Measurements from ENCODE around the gene PCSK5.

Gene PCSK5

DNA sequence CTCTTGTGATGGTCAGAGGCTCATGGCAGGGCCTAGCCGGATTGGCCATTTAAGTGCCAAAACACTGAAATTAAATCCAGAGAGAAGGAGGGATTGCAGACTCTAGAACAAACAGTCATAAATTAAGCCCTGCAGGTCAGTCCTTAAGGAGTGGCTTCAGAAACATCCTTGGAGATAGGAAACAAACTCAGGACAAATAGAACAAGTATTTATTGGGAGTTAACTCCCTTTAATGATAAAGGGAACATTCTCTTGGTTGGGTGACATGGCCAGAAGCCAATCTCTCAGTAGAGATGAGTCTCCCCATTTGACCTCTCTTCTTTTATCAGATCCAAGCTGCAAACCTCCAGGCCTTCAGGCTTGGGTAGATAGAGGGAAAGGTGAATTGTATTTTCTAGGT, 17.4 kb downstream of the PCSK5 start:
- Histone ChIP-seq H3K4me1 (ENCODE audit: insufficient read depth, insufficient read length) (no peaks in the 10 kb centered on the region), H3K27me3 (ENCODE audit: insufficient read depth, insufficient read length) (no peaks in the 10 kb centered on the region), H3K36me3 (ENCODE audit: insufficient read depth, insufficient read length, low read length) (no peaks in the 10 kb centered on the region), H3K4me3 (ENCODE audit: insufficient read length, low read depth) (no peak overlapping the region), H3K9ac (ENCODE audit: insufficient read length, low read depth) (no peak overlapping the region), H3K9me3 (ENCODE audit: insufficient read depth, low read length) (no peaks in the 10 kb centered on the region)
- no peak for DNase-seq (ENCODE audit: low read depth, low spot score)
- TF ChIP-seq YY1 (IDR thresholded peaks at IDR 0.05; ENCODE audit: insufficient read depth, insufficient read length) = no peak
- TF ChIP-seq ZNF274 (IDR thresholded peaks at IDR 0.05; ENCODE audit: low read depth, low read length) = no peak
- TF ChIP-seq SUZ12 (IDR thresholded peaks at IDR 0.05; ENCODE audit: extremely low read depth, insufficient read depth, insufficient read length) = no peak

DNA sequence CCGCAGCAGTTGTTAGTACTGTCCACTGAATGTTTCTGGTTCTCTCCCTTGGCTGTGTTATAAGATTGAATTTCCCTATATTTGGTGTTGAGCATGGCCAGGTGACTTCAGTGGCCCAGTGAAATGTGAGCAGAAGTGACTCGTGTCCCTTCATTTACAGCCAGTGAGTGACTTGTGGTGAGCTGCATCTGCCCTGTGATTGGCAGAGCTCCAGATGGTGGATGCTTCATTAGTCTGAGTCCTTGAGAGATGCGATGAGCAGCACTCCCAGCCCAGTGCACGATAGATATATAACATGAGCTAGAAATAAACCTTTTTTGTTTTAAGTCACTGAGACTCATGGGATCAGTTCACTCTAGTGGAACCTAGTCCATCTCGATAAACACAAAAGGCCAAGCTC, 19.3 kb downstream of the PCSK5 start:
- TF ChIP-seq YY1 (IDR thresholded peaks at IDR 0.05; ENCODE audit: insufficient read depth, insufficient read length) (no peak), ZNF274 (IDR thresholded peaks at IDR 0.05; ENCODE audit: low read depth, low read length) (no peak)
- no peak overlapping the region for H3K9ac ChIP-seq (ENCODE audit: insufficient read length, low read depth)
- no peak overlapping the region for H3K4me3 ChIP-seq (ENCODE audit: insufficient read length, low read depth)
- no peaks in the 10 kb centered on the region for H3K36me3 ChIP-seq (ENCODE audit: insufficient read depth, insufficient read length, low read length)
- no peak for DNase-seq (ENCODE audit: low read depth, low spot score)
- H3K4me1 ChIP-seq (ENCODE audit: insufficient read depth, insufficient read length) = no peaks in the 10 kb centered on the region
- H3K27me3 ChIP-seq (ENCODE audit: insufficient read depth, insufficient read length) = no peaks in the 10 kb centered on the region
- no peaks in the 10 kb centered on the region for H3K9me3 ChIP-seq (ENCODE audit: insufficient read depth, low read length)

DNA sequence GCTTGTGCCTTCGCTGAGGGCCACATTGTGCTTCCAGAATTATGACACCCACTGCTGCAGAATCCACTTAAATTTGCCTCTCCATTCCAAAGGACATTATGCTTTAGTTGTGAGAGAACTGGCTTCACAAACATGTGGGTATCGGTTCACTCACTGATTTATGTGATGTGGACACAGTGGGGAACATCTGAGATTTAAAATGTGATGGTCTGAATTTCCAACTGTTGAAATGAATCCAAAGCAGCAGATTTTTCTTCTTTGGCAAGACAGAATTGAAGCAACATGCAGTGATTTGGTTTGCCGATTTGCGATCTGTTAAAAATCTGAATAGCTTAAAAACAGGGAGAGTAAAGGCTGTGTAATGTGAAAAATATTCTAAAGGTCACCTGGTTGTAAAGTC, 20.3 kb downstream of the PCSK5 start:
- TF ChIP-seq YY1 (IDR thresholded peaks at IDR 0.05; ENCODE audit: insufficient read depth, insufficient read length) (no peak), SUZ12 (IDR thresholded peaks at IDR 0.05; ENCODE audit: extremely low read depth, insufficient read depth, insufficient read length) (no peak), ZNF274 (IDR thresholded peaks at IDR 0.05; ENCODE audit: low read depth, low read length) (no peak)
- Histone ChIP-seq H3K9me3 (ENCODE audit: insufficient read depth, low read length) (no peaks in the 10 kb centered on the region), H3K4me1 (ENCODE audit: insufficient read depth, insufficient read length) (no peaks in the 10 kb centered on the region), H3K27me3 (ENCODE audit: insufficient read depth, insufficient read length) (no peaks in the 10 kb centered on the region), H3K4me3 (ENCODE audit: insufficient read length, low read depth) (no peak overlapping the region), H3K9ac (ENCODE audit: insufficient read length, low read depth) (no peak overlapping the region), H3K36me3 (ENCODE audit: insufficient read depth, insufficient read length, low read length) (no peaks in the 10 kb centered on the region)
- DNase-seq (ENCODE audit: low read depth, low spot score) = no peak

DNA sequence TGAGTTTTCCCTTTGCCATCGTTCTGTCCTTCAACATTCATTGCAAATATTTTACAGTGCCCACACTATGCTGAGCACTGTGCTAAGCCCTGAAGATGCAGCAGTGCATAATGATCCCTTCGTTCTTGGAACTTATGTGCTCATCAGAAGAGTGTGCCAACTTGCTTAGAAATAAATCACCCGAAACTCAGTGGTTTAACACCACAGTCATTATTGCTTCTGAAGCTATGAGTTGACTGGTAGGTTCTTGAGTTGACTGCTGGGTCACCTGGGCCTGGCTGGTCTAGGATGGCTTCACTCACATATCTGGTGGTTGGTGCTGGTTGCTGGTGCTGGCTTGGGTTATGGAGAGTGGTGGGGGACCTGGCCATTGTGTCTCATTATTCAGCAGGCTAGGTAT, 20.9 kb downstream of the PCSK5 start:
- no peak for TF ChIP-seq YY1 (IDR thresholded peaks at IDR 0.05; ENCODE audit: insufficient read depth, insufficient read length)
- no peak for TF ChIP-seq ZNF274 (IDR thresholded peaks at IDR 0.05; ENCODE audit: low read depth, low read length)
- no peak for TF ChIP-seq SUZ12 (IDR thresholded peaks at IDR 0.05; ENCODE audit: extremely low read depth, insufficient read depth, insufficient read length)

DNA sequence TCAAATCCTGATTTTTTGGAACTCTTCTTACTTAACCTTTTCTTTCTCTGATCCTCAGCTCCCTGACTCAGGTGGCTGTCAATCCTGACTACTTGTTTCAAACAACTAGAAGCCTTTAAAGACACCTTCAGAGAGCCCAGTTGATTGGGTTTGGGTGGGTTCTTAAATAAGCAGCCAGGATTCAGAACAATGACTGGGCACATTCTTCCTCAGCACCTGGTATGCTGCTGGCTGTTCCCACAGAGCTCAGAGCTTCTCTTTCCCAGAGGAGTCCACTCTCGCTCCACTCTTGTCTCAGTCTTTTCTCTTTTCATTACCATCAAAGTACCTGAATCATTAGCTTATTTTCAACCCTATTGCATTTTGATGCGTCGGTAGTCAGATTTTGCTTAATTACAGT, 22.5 kb downstream of the PCSK5 start:
- Histone ChIP-seq H3K4me1 (ENCODE audit: insufficient read depth, insufficient read length) (no peaks in the 10 kb centered on the region), H3K9me3 (ENCODE audit: insufficient read depth, low read length) (no peaks in the 10 kb centered on the region), H3K27me3 (ENCODE audit: insufficient read depth, insufficient read length) (no peaks in the 10 kb centered on the region), H3K36me3 (ENCODE audit: insufficient read depth, insufficient read length, low read length) (no peaks in the 10 kb centered on the region), H3K9ac (ENCODE audit: insufficient read length, low read depth) (no peak overlapping the region), H3K4me3 (ENCODE audit: insufficient read length, low read depth) (no peak overlapping the region)
- DNase-seq (ENCODE audit: low read depth, low spot score) = no peak
- TF ChIP-seq SUZ12 (IDR thresholded peaks at IDR 0.05; ENCODE audit: extremely low read depth, insufficient read depth, insufficient read length) (no peak), YY1 (IDR thresholded peaks at IDR 0.05; ENCODE audit: insufficient read depth, insufficient read length) (no peak), ZNF274 (IDR thresholded peaks at IDR 0.05; ENCODE audit: low read depth, low read length) (no peak)

More for the DNA sequence above, 20.9 kb downstream of the PCSK5 start:
- Histone ChIP-seq H3K9ac (ENCODE audit: insufficient read length, low read depth) (no peak overlapping the region), H3K36me3 (ENCODE audit: insufficient read depth, insufficient read length, low read length) (no peaks in the 10 kb centered on the region), H3K27me3 (ENCODE audit: insufficient read depth, insufficient read length) (no peaks in the 10 kb centered on the region), H3K4me3 (ENCODE audit: insufficient read length, low read depth) (no peak overlapping the region), H3K9me3 (ENCODE audit: insufficient read depth, low read length) (no peaks in the 10 kb centered on the region), H3K4me1 (ENCODE audit: insufficient read depth, insufficient read length) (no peaks in the 10 kb centered on the region)
- no peak for DNase-seq (ENCODE audit: low read depth, low spot score)

DNA sequence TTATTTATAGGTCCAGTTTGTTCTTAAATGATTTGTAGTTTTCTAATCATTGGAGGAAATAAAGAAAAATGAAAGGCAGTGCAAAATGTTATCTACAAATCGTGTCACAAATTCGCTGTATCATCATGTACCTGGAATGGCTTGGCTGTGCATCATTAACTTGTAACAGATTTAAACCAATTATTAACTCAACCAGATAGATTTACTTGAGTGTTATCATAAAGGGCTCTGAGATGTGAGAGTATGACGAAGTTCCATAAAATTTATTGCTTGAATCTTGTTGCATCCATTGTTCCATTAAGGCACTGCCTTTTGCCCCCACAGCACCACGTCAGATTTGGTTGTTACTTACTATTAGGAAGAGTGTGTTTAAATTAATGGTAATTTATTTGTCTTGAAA, 23.5 kb downstream of the PCSK5 start:
- TF ChIP-seq YY1 (IDR thresholded peaks at IDR 0.05; ENCODE audit: insufficient read depth, insufficient read length) = no peak
- no peak for TF ChIP-seq SUZ12 (IDR thresholded peaks at IDR 0.05; ENCODE audit: extremely low read depth, insufficient read depth, insufficient read length)
- no peak for TF ChIP-seq ZNF274 (IDR thresholded peaks at IDR 0.05; ENCODE audit: low read depth, low read length)

DNA sequence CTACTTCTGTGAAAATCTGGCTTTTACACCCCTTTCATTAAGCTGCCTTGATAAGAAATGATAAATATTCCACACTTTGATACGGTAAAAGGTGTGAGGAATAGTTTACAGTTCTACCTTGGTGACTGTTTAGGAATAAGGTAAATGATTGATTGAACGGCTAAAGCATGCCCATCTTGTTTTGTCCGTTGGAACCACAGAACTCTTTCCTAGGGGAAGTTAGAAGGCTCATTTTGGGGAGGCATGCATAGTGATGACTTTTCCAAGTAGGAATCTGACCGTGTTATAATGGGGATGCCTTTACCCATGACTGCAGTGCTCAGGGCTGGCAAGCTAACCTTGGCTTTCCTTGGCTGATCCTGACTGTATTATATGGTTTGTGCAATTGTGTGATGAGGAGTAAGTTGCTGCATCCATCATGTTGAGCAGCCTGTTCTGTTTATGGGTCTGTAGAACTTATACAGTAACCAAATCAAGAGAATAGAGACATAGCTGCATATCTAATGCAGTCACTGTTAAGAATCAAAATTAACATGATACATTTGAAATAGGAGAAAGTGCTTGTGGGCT, 24.5 kb downstream of the PCSK5 start:
- no peak for TF ChIP-seq YY1 (IDR thresholded peaks at IDR 0.05; ENCODE audit: insufficient read depth, insufficient read length)
- no peak for TF ChIP-seq SUZ12 (IDR thresholded peaks at IDR 0.05; ENCODE audit: extremely low read depth, insufficient read depth, insufficient read length)
- TF ChIP-seq ZNF274 (IDR thresholded peaks at IDR 0.05; ENCODE audit: low read depth, low read length) = no peak
- H3K36me3 ChIP-seq (ENCODE audit: insufficient read depth, insufficient read length, low read length) = no peaks in the 10 kb centered on the region
- H3K9ac ChIP-seq (ENCODE audit: insufficient read length, low read depth) = no peak overlapping the region
- H3K4me3 ChIP-seq (ENCODE audit: insufficient read length, low read depth) = no peak overlapping the region
- no peaks in the 10 kb centered on the region for H3K9me3 ChIP-seq (ENCODE audit: insufficient read depth, low read length)
- H3K4me1 ChIP-seq (ENCODE audit: insufficient read depth, insufficient read length) = no peaks in the 10 kb centered on the region
- H3K27me3 ChIP-seq (ENCODE audit: insufficient read depth, insufficient read length) = no peaks in the 10 kb centered on the region
- no peak for DNase-seq (ENCODE audit: low read depth, low spot score)

More for the DNA sequence above, 23.5 kb downstream of the PCSK5 start:
- no peak overlapping the region for H3K4me3 ChIP-seq (ENCODE audit: insufficient read length, low read depth)
- H3K9me3 ChIP-seq (ENCODE audit: insufficient read depth, low read length) = no peaks in the 10 kb centered on the region
- H3K27me3 ChIP-seq (ENCODE audit: insufficient read depth, insufficient read length) = no peaks in the 10 kb centered on the region
- no peak overlapping the region for H3K9ac ChIP-seq (ENCODE audit: insufficient read length, low read depth)
- no peaks in the 10 kb centered on the region for H3K4me1 ChIP-seq (ENCODE audit: insufficient read depth, insufficient read length)
- DNase-seq (ENCODE audit: low read depth, low spot score) = no peak
- no peaks in the 10 kb centered on the region for H3K36me3 ChIP-seq (ENCODE audit: insufficient read depth, insufficient read length, low read length)
